Endothelial cell of umbilical vein (primary cell): ENCODE measurements around the gene SLC44A1. TPM values are rescaled to one million over a fixed set of nuclear protein-coding genes. Genes with fewer than 3 reads are reported as not detected.

ENCODE experiments used
- BruUV-seq: library from RNA; stranded (reverse); fragments of 400-500 nt; replicated peaks from 2 replicates; lab custom pipeline; 2021; lab: Mats Ljungman, UMichigan
- CTCF ChIA-PET: fragments of 300-600, 350-600 bp; sonication (Branson Sonifier 250); formaldehyde crosslinking; loops from one replicate; lab custom pipeline; 2021; ENCODE audit warnings: antibody characterized with exemption, inconsistent platforms; lab: Charles Lee
- POLR2A ChIA-PET: fragments of 300-600, 350-600 bp; sonication (Branson Sonifier 250); formaldehyde crosslinking; loops from one replicate; lab custom pipeline; 2021; ENCODE audit warnings: antibody characterized with exemption, inconsistent platforms; lab: Charles Lee
- DNase-seq: peaks from one replicate; pipeline ENCODE4 v3.0.0-alpha.2; 2011; ENCODE audit warnings: low read depth, low spot score
- FAIRE-seq: peaks from 2 replicates; lab custom pipeline; 2011; peaks lifted over from hg19 to GRCh38; lab: Jason Lieb, UNC
- H2AFZ ChIP-seq: 2 replicates; pipeline ENCODE4 v1.6.0; 2012; ENCODE audit warnings: low read depth, low read length, control low read depth, inconsistent platforms
- H3K27ac ChIP-seq: 2 replicates; pipeline ENCODE4 v1.5.1; 2011; ENCODE audit warnings: low read depth, mild to moderate bottlenecking, control low read depth, low read length, moderate library complexity; ENCODE audit not compliant: insufficient read depth
- H3K27me3 ChIP-seq, 2 experiments: 2 replicates each; pipeline versions ENCODE4 v1.6.0 to v1.6.1; 2011; ENCODE audit warnings: low read length in 2 of 2, mixed read lengths in 1 of 2; ENCODE audit not compliant: control insufficient read depth in 2 of 2, insufficient read depth in 2 of 2
- H3K36me3 ChIP-seq, 2 experiments: 2 replicates in 1 of 2; 3 replicates in 1 of 2; pipeline ENCODE4 v1.5.1; 2011; ENCODE audit warnings: low read length in 2 of 2, mild to moderate bottlenecking in 1 of 2, moderate library complexity in 1 of 2; ENCODE audit not compliant: control insufficient read depth in 2 of 2, insufficient read depth in 2 of 2; ENCODE audit errors: extremely low read depth in 1 of 2
- H3K4me1 ChIP-seq: 3 replicates; pipeline ENCODE4 v1.5.1; 2011; ENCODE audit warnings: mild to moderate bottlenecking, low read length; ENCODE audit not compliant: control insufficient read depth, insufficient read depth; ENCODE audit errors: extremely low read depth
- H3K4me2 ChIP-seq: 2 replicates; pipeline ENCODE4 v1.6.1; 2011; ENCODE audit warnings: low read length, control low read depth, mixed read lengths; ENCODE audit not compliant: insufficient read depth
- H3K4me3 ChIP-seq, 3 experiments: fragments of 200-600 bp in 1 of 3; sonication (generic), shearing (Covaris generic) in 1 of 3; replicated peaks in 1 of 3; 2 replicates each; pipeline ENCODE4 v1.5.1; 2011 to 2016; ENCODE audit warnings: control low read depth in 3 of 3, low read length in 3 of 3, mild to moderate bottlenecking in 2 of 3, inconsistent platforms in 1 of 3, low read depth in 1 of 3, moderate library complexity in 1 of 3; ENCODE audit not compliant: insufficient read depth in 1 of 3
- H3K79me2 ChIP-seq: 2 replicates; pipeline ENCODE4 v1.6.0; 2012; ENCODE audit warnings: low read length, inconsistent platforms; ENCODE audit not compliant: control insufficient read depth, insufficient read depth
- H3K9ac ChIP-seq: replicated peaks from 2 replicates; pipeline ENCODE3; 2011; ENCODE audit warnings: low read length, control low read depth; ENCODE audit not compliant: insufficient read depth; ENCODE audit errors: extremely low read depth
- H3K9me1 ChIP-seq: replicated peaks from 3 replicates; pipeline ENCODE4 v1.6.0; 2011; ENCODE audit warnings: mild to moderate bottlenecking, low read length; ENCODE audit not compliant: control insufficient read depth, insufficient read depth; ENCODE audit errors: extremely low read depth
- H3K9me3 ChIP-seq: replicated peaks from 2 replicates; pipeline ENCODE4 v1.5.1; 2012; ENCODE audit warnings: low read length, inconsistent platforms; ENCODE audit not compliant: control insufficient read depth, insufficient read depth
- H4K20me1 ChIP-seq: replicated peaks from 2 replicates; pipeline ENCODE3; 2011; ENCODE audit warnings: mild to moderate bottlenecking, low read length; ENCODE audit not compliant: control insufficient read depth, insufficient read depth; ENCODE audit errors: extremely low read depth
- EZH2 ChIP-seq: IDR thresholded peaks from 2 replicates; pipeline ENCODE4 v1.6.1; 2012; ENCODE audit warnings: borderline replicate concordance, low read depth, mild to moderate bottlenecking, moderate library complexity, low read length, inconsistent platforms; ENCODE audit not compliant: severe bottlenecking
- FOS ChIP-seq: IDR thresholded peaks from 2 replicates; pipeline ENCODE4 v1.6.1; 2011; ENCODE audit warnings: mild to moderate bottlenecking, low read length, moderate library complexity, borderline replicate concordance; ENCODE audit not compliant: insufficient read depth
- GATA2 ChIP-seq: IDR thresholded peaks from 2 replicates; pipeline ENCODE4 v1.7.0; 2011; ENCODE audit warnings: low read depth, mild to moderate bottlenecking, moderate library complexity, mixed read lengths, low read length; ENCODE audit not compliant: insufficient read length, insufficient read depth
- JUN ChIP-seq: IDR thresholded peaks from 2 replicates; pipeline ENCODE4 v1.6.1; 2011; ENCODE audit warnings: borderline replicate concordance, low read depth; ENCODE audit not compliant: insufficient read length, insufficient read depth
- MYC ChIP-seq: IDR thresholded peaks from one replicate; pipeline ENCODE4 v1.6.1; 2011; ENCODE audit warnings: mild to moderate bottlenecking, low read depth, low read length
- POLR2A ChIP-seq: IDR thresholded peaks from 2 replicates; pipeline ENCODE4 v1.6.1; 2012; ENCODE audit warnings: low read depth, mild to moderate bottlenecking, control low read depth, low read length
- POLR2AphosphoS5 ChIP-seq: IDR thresholded peaks from 2 replicates; pipeline ENCODE4 v1.6.1; 2012; ENCODE audit warnings: low read depth, mild to moderate bottlenecking, control low read depth, low read length, moderate library complexity; ENCODE audit not compliant: insufficient read depth
- dilution Hi-C: fragments of 300-500 bp; cut with MboI; formaldehyde crosslinking; loops from one replicate; pipeline ENCODE4 v1.15.0; 2019; ENCODE audit warnings: low sequenced_read_pairs; ENCODE audit not compliant: extremely low pct_ligation_motif_present
- intact Hi-C: fragments of 100-400 bp; cut with micrococcal nuclease; formaldehyde crosslinking; loops from one replicate; pipeline ENCODE4 v1.10.0; 2022
- polyA plus RNA-seq, 4 experiments: library from polyadenylated mRNA; depleted of rRNA in 3 of 4; stranded (reverse) in 3 of 4; unstranded in 1 of 4; fragments of >200 nt; gene quantifications; 2 replicates each; pipeline versions ENCODE4 v1.2.1 to v1.2.3, GENCODE V29; 2011 to 2012; ENCODE audit warnings: missing spikeins in 1 of 4
- total RNA-seq: library from RNA; stranded (reverse); gene quantifications from 2 replicates; pipeline ENCODE4 v1.2.3, GENCODE V29; 2021
- TF ChIP-seq, protein P1 (sequence below): IDR thresholded peaks from 2 replicates; pipeline ENCODE4 v1.6.1; 2011; ENCODE audit not compliant: insufficient read depth, insufficient read length
- TF ChIP-seq, protein P2 (sequence below), 2 donors: IDR thresholded peaks; 1 replicate in 1 of 2; 2 replicates in 1 of 2; pipeline ENCODE4 v1.5.1; 2011; ENCODE audit warnings: low read length in 2 of 2, mild to moderate bottlenecking in 2 of 2, moderate library complexity in 2 of 2, control low read depth in 1 of 2, inconsistent platforms in 1 of 2, low read depth in 1 of 2; ENCODE audit not compliant: insufficient read depth in 1 of 2; ENCODE audit errors: extremely low read depth in 1 of 2

The SLC44A1 gene
- total and polyA plus RNA-seq, 2 donors (not counting 3 experiments of a cell fraction or from before 2014, with no cell fraction given): 16.1 to 37.7 TPM

DNA sequence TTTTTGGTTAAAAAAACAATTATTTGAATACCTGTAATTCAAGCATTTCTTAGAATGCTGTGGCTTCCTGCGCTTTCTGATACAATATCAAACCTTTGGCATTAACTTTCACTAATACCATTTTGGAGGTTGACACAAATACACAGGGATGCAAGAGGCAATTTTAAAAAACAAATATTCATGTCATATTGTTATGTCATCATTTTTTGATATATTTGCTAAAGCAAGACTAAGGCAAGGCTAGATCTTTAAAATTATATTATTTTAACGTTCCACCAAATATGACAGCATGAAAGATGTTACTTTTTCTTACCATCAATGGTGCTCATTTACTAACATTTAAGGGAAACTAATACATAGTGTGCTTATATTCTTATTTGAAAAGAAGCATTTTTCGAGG, 110.0 kb downstream of the SLC44A1 start:
- no peak overlapping the region for H3K9ac ChIP-seq
- dilution Hi-C loops (no loop called here), intact Hi-C loops (no loop called here)
- ChIA-PET POLR2A (no interaction called here), CTCF (no interaction called here)
- no TSS peak for BruUV-seq
- H3K9me3 ChIP-seq: no peaks in the 10 kb centered on the region
- H3K27ac ChIP-seq: no peak overlapping the region
- no peaks in the 10 kb centered on the region for H3K9me1 ChIP-seq
- no peaks in the 10 kb centered on the region for H3K79me2 ChIP-seq
- H3K4me2 ChIP-seq: no peak overlapping the region
- FAIRE-seq (no peak), DNase-seq (no peak)
- no peaks in the 10 kb centered on the region for H3K4me1 ChIP-seq
- no peak for TF ChIP-seq POLR2A
- no peak for TF ChIP-seq JUN
- TF ChIP-seq, protein P1, sequence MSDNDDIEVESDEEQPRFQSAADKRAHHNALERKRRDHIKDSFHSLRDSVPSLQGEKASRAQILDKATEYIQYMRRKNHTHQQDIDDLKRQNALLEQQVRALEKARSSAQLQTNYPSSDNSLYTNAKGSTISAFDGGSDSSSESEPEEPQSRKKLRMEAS: no peak
- TF ChIP-seq, protein P2, sequence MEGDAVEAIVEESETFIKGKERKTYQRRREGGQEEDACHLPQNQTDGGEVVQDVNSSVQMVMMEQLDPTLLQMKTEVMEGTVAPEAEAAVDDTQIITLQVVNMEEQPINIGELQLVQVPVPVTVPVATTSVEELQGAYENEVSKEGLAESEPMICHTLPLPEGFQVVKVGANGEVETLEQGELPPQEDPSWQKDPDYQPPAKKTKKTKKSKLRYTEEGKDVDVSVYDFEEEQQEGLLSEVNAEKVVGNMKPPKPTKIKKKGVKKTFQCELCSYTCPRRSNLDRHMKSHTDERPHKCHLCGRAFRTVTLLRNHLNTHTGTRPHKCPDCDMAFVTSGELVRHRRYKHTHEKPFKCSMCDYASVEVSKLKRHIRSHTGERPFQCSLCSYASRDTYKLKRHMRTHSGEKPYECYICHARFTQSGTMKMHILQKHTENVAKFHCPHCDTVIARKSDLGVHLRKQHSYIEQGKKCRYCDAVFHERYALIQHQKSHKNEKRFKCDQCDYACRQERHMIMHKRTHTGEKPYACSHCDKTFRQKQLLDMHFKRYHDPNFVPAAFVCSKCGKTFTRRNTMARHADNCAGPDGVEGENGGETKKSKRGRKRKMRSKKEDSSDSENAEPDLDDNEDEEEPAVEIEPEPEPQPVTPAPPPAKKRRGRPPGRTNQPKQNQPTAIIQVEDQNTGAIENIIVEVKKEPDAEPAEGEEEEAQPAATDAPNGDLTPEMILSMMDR (IDR thresholded peaks at IDR 0.05; ENCODE audit: extremely low read depth in 1 of 2, insufficient read depth in 1 of 2, low read depth in 1 of 2, low read length in 2 of 2): no peak
- no peak for TF ChIP-seq GATA2
- no peak for TF ChIP-seq MYC
- no peak for TF ChIP-seq POLR2AphosphoS5
- TF ChIP-seq FOS: no peak
- no peak for TF ChIP-seq EZH2
- no peaks in the 10 kb centered on the region for H4K20me1 ChIP-seq
- H2AFZ ChIP-seq: no peak overlapping the region
- H3K36me3 ChIP-seq: no peaks in the 10 kb centered on the region
- H3K4me3 ChIP-seq: no peak overlapping the region
- no peaks in the 10 kb centered on the region for H3K27me3 ChIP-seq
